BLaER1 (cell line): Measurements from ENCODE around the gene USP3.

Experiments
- H3K27ac ChIP-seq: shearing (Covaris generic); formaldehyde crosslinking; 2 replicates; pipeline ENCODE4 v1.8.1; 2022
- H3K27me3 ChIP-seq: shearing (Covaris generic); formaldehyde crosslinking; 2 replicates; pipeline ENCODE4 v1.8.1; 2022
- H3K36me3 ChIP-seq: shearing (Covaris generic); formaldehyde crosslinking; 2 replicates; pipeline ENCODE4 v1.8.1; 2022
- H3K4me1 ChIP-seq: shearing (Covaris generic); formaldehyde crosslinking; 2 replicates; pipeline ENCODE4 v1.8.1; 2022
- H3K4me2 ChIP-seq: shearing (Covaris generic); formaldehyde crosslinking; 2 replicates; pipeline ENCODE4 v1.8.1; 2022
- H3K4me3 ChIP-seq: shearing (Covaris generic); formaldehyde crosslinking; 2 replicates; pipeline ENCODE4 v1.8.1; 2022
- H3K9ac ChIP-seq: shearing (Covaris generic); formaldehyde crosslinking; 2 replicates; pipeline ENCODE4 v1.8.1; 2022
- H3K9me3 ChIP-seq: shearing (Covaris generic); formaldehyde crosslinking; 2 replicates; pipeline ENCODE4 v1.8.1; 2022
- H4K20me1 ChIP-seq: shearing (Covaris generic); formaldehyde crosslinking; 2 replicates; pipeline ENCODE4 v1.8.1; 2022
- Cebpa-rat ChIP-seq: shearing (Covaris generic); IDR thresholded peaks from 2 replicates; pipeline ENCODE4 v1.8.1; 2022

The USP3 gene

DNA sequence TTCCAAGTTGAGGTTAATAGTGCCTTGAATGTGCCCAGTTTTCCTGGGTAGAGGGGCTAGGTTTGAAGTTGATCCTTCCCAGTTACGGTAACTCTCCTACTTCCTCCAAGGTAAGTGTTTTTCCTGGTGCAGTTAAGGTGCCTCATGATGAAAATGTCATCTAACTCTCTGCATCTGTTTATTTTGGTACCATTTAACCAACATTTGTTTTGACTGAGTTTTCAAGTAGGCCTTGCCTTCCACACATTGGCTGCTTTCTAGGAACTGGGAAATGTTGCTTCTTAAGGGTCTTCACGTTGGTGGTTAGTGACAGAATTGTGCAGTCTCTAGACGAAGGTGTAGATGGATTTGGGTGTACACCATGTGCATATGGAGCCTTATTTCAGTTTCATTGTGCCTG, 31.3 kb downstream of the USP3 start:
- H3K4me3 ChIP-seq: no peak overlapping the region
- peaks cover 31% of the 10 kb centered on the region for H3K4me1 ChIP-seq
- no peaks in the 10 kb centered on the region for H3K27me3 ChIP-seq
- H3K9ac ChIP-seq: no peak overlapping the region
- H3K36me3 ChIP-seq: peaks cover 56% of the 10 kb centered on the region
- no peaks in the 10 kb centered on the region for H3K9me3 ChIP-seq
- H3K4me2 ChIP-seq: no peak overlapping the region
- no peak overlapping the region for H3K27ac ChIP-seq
- H4K20me1 ChIP-seq: peaks cover 100% of the 10 kb centered on the region
- TF ChIP-seq Cebpa-rat: no peak

DNA sequence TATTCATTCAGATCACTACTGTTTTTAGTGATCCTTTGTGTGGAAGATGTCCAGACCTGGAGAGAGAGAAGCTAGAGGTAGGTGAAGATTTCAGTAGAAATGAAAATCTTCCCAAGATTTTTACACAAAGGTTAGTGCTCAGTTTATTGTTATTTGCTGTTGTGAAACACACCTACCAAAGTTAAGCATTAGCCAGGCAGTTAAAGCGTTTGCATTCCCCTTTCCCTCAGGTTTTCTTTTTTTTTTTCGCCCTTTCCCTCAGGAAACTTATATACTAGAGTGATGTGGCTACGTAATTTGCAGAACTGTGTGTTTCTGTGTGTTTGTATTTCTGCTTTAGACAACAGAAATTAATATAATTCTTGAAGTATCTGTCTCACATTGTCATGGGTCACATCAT, 34.5 kb downstream of the USP3 start:
- no peak overlapping the region for H3K27ac ChIP-seq
- no peaks in the 10 kb centered on the region for H3K9me3 ChIP-seq
- no peaks in the 10 kb centered on the region for H3K27me3 ChIP-seq
- H3K36me3 ChIP-seq: peaks cover 49% of the 10 kb centered on the region
- H3K4me1 ChIP-seq: peaks cover 43% of the 10 kb centered on the region
- no peak overlapping the region for H3K4me3 ChIP-seq
- peaks cover 97% of the 10 kb centered on the region for H4K20me1 ChIP-seq
- TF ChIP-seq Cebpa-rat: no peak
- H3K4me2 ChIP-seq: no peak overlapping the region
- no peak overlapping the region for H3K9ac ChIP-seq

DNA sequence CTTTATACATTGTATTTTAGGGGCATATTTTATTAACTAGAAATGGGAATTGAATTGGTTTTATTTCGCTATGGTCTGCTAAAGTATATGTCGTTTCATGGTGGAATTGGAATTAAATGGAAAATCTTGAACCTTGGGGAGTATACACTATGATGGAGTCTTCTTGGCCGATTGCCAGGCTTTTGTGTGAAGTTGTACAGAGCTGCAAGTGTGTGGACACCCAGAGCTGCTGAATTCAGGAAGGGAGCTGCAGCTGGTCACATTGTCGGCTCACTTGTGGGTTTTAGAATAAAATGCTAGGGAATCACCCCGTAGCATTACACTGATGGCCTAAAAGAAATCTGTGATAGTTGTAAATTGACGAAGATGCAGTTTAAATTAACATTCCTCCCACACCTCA, 35.1 kb downstream of the USP3 start:
- no peaks in the 10 kb centered on the region for H3K9me3 ChIP-seq
- TF ChIP-seq Cebpa-rat: no peak
- no peak overlapping the region for H3K4me2 ChIP-seq
- H3K36me3 ChIP-seq: peaks cover 49% of the 10 kb centered on the region
- no peaks in the 10 kb centered on the region for H3K27me3 ChIP-seq
- no peak overlapping the region for H3K27ac ChIP-seq
- peaks cover 96% of the 10 kb centered on the region for H4K20me1 ChIP-seq
- H3K4me1 ChIP-seq: peaks cover 50% of the 10 kb centered on the region
- no peak overlapping the region for H3K9ac ChIP-seq
- H3K4me3 ChIP-seq: no peak overlapping the region

DNA sequence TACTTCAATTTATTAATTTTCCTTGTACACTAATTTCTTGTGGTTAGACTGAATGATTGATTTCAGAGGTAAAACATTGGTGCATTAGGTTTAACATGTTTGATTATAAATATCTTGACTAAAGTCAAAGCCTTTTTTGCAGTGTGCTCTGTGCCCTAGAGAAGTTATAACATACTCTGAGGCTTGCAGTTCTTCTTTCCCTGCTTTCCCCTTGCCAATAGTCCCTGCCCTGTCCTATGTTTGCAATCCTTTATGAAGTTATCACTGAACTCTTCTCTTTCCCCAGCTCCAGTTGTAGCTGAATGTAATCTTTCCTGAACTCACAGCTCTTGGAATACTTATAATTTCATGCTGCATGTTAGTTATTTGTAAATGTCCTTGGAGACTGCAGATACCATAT, 35.6 kb downstream of the USP3 start:
- Histone ChIP-seq H3K4me2 (no peak overlapping the region), H3K27ac (no peak overlapping the region), H3K4me1 (peaks cover 52% of the 10 kb centered on the region), H3K36me3 (peaks cover 47% of the 10 kb centered on the region), H3K4me3 (no peak overlapping the region), H3K9ac (no peak overlapping the region), H3K9me3 (no peaks in the 10 kb centered on the region), H3K27me3 (no peaks in the 10 kb centered on the region), H4K20me1 (peaks cover 94% of the 10 kb centered on the region)
- no peak for TF ChIP-seq Cebpa-rat

DNA sequence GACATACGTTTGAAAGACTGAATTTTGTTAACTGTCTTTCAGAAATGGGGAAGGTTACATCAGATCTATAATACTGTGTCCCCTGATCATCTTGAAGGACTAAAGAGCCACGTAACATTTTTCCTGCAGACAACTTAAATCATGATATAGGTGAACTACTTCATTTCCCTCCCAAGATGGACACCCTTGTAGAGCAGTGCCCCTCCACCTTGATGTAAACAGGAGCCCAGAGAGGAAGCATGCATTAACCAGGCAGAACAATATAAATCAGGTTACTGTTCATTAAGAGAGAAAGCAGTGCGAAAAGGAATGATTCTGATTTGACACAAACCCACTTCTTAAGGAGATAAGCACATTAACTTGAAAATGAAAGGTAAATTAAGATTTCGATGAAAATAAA, 36.1 kb downstream of the USP3 start:
- Histone ChIP-seq H3K27me3 (no peaks in the 10 kb centered on the region), H3K9me3 (no peaks in the 10 kb centered on the region), H4K20me1 (peaks cover 94% of the 10 kb centered on the region), H3K4me3 (no peak overlapping the region), H3K9ac (no peak overlapping the region), H3K4me2 (no peak overlapping the region), H3K27ac (no peak overlapping the region), H3K36me3 (peaks cover 47% of the 10 kb centered on the region), H3K4me1 (peaks cover 50% of the 10 kb centered on the region)
- no peak for TF ChIP-seq Cebpa-rat

DNA sequence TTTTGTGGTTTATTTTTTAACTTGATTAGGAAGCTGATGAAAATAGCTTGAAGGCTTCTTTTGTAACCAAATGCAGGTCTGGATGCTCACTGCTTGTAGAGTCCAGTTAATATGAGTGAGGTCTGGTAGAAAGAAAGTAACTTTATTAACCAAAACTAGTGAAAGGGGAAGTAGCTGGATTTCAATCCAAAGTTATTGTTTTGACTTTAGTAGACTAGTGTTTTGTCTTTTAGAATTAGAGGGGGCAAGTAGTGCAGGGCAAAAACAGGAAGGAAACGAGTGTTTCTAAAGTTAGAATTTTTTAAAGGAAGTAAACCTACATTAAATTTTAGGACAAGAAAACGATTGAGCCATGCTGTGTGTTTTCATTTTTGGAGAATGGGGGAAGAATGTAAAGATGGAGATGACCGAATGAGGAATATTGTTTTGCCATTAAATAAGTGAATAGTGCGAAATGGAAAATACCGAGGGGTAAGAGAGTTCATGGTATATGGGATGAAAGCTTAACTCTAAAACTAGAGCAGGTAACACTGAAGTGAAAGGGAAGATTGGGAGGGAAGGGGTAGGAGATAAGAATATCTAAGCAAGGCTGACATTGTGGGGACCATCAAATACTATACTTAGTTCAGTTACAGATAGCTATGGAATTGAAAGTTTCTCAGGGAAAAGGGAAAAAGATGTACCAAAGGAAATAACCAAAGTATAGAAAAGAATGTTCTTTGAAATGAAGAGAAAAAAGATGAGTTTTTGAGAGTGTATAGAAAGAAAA, 40.0 kb downstream of the USP3 start:
- 0 out of 2 replicates have a peak overlapping the region, but pooled peaks have one; percentile 32 for H3K9ac ChIP-seq
- H3K27me3 ChIP-seq: no peaks in the 10 kb centered on the region
- peak overlapping the region; percentile 25 for H3K27ac ChIP-seq
- H3K4me1 ChIP-seq: peaks cover 45% of the 10 kb centered on the region
- TF ChIP-seq Cebpa-rat: no peak
- no peaks in the 10 kb centered on the region for H3K9me3 ChIP-seq
- peaks cover 40% of the 10 kb centered on the region for H3K36me3 ChIP-seq
- peak overlapping the region; percentile 66 for H3K4me2 ChIP-seq
- H4K20me1 ChIP-seq: peaks cover 89% of the 10 kb centered on the region
- no peak overlapping the region; the same call in 1 of the 2 replicates for H3K4me3 ChIP-seq

DNA sequence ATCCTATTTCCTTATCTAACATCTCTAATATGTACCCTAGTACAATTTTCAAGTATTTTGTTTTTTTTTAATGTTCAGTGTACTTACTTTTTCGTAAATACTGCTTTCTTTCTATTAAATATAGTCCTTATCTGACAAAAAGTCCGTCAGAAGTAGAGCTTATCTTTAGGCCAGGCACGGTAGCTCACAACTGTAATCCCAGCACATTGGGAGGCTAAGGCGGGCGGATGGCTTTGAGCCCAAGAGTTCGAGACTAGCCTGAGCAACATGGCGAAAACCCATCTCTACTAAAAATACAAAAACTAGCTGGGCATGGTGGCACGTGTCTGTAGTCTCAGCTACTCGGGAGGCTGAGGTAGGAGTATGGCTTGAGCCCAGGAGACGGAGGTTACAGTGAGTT, 41.1 kb downstream of the USP3 start:
- Histone ChIP-seq H3K27ac (no peak overlapping the region), H3K9me3 (no peaks in the 10 kb centered on the region), H4K20me1 (peaks cover 89% of the 10 kb centered on the region), H3K36me3 (peaks cover 35% of the 10 kb centered on the region), H3K4me1 (peaks cover 36% of the 10 kb centered on the region), H3K4me3 (no peak overlapping the region), H3K9ac (no peak overlapping the region), H3K27me3 (no peaks in the 10 kb centered on the region), H3K4me2 (no peak overlapping the region)
- no peak for TF ChIP-seq Cebpa-rat

DNA sequence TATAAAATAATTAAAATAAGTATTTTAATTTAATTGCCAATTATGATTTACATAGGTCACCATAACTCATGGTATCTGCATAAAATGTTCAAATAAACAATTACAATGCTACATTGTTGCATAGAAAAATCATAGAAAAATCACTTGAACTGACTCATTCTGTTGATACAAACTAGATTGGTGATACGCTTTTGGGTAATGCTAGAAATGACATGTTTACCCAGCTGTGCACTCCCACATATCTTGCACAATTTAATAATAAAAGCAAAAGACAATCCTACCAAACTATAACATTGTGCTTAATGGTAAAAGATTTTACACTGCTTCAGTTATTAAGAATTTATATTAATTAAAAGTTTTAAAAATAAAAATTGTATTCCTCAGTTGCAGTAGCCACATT, 47.0 kb downstream of the USP3 start:
- TF ChIP-seq Cebpa-rat: no peak
- Histone ChIP-seq H3K4me2 (no peak overlapping the region), H3K27ac (no peak overlapping the region), H3K36me3 (peaks cover 53% of the 10 kb centered on the region), H3K4me1 (peaks cover 21% of the 10 kb centered on the region), H3K27me3 (no peaks in the 10 kb centered on the region), H3K9me3 (no peaks in the 10 kb centered on the region), H4K20me1 (peaks cover 92% of the 10 kb centered on the region), H3K4me3 (no peak overlapping the region), H3K9ac (no peak overlapping the region)

DNA sequence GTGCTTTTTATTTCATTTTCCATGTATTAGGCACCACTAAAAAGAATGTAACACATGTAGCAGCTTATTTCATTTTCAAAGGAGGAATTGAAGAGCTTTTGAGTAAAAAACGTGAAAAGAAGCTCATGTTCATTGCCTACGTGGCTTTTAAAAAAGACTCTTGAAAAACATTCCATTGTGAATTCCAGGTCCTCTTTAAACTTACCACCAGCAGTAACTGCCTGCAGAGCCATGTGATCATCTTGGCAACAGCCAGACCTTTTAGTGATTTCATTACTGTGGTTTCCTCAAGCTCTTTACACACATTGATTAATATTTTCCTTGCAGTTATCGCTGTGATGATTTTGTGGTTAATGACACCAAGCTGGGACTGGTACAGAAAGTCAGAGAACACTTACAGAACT, 49.0 kb downstream of the USP3 start:
- H3K4me2 ChIP-seq: no peak overlapping the region
- H3K9me3 ChIP-seq: no peaks in the 10 kb centered on the region
- no peak for TF ChIP-seq Cebpa-rat
- H3K27ac ChIP-seq: no peak overlapping the region
- peaks cover 61% of the 10 kb centered on the region for H3K36me3 ChIP-seq
- H3K4me3 ChIP-seq: no peak overlapping the region
- peaks cover 86% of the 10 kb centered on the region for H4K20me1 ChIP-seq
- no peaks in the 10 kb centered on the region for H3K27me3 ChIP-seq
- no peak overlapping the region for H3K9ac ChIP-seq
- peaks cover 11% of the 10 kb centered on the region; the same call in 1 of the 2 replicates for H3K4me1 ChIP-seq

DNA sequence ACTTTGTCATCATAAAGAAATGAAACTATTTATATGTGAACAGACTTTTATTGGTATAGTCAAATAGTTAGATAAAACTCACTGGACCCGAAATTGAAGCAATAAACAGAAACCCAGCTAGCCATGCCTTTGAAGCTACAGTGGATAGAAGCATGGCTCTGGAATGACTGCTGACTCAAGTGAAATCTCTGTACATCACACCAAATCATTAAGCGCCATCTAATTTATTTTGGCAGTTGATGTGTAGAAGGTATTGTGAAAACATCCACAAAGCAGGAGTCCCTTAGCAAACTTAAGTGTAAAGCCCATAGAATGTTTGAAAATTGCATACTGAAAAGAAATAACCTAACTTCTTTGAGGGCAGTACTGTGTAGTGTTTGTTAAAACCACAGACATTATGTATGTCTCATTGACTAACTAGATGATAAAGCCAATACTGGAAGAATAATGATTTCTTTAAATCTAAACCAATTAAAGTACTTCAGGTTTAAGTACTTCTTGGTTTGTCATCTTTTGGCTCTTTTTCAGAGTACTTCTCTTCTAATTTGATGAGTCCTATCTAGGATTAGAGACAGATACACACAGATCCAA, 50.0 kb downstream of the USP3 start:
- H3K4me1 ChIP-seq: peaks cover 11% of the 10 kb centered on the region; the same call in 1 of the 2 replicates
- no peak for TF ChIP-seq Cebpa-rat
- H3K36me3 ChIP-seq: peaks cover 68% of the 10 kb centered on the region
- H3K4me2 ChIP-seq: no peak overlapping the region
- H3K9ac ChIP-seq: no peak overlapping the region
- H3K9me3 ChIP-seq: no peaks in the 10 kb centered on the region
- H4K20me1 ChIP-seq: peaks cover 78% of the 10 kb centered on the region
- H3K27ac ChIP-seq: no peak overlapping the region
- H3K4me3 ChIP-seq: no peak overlapping the region
- H3K27me3 ChIP-seq: no peaks in the 10 kb centered on the region
